CD4-positive, alpha-beta T cell treated with Interleukin-17A for 1 hour (primary cell): ENCODE data around the gene OPRM1.

Source experiments
- DNase-seq: peaks from one replicate; pipeline ENCODE4 v3.0.0-alpha.2; 2020

OPRM1 gene

GRCh38 chr6:154289818-154290508 is 250.9 kb downstream of the OPRM1 start:
- DNase-seq: no peak

DNA sequence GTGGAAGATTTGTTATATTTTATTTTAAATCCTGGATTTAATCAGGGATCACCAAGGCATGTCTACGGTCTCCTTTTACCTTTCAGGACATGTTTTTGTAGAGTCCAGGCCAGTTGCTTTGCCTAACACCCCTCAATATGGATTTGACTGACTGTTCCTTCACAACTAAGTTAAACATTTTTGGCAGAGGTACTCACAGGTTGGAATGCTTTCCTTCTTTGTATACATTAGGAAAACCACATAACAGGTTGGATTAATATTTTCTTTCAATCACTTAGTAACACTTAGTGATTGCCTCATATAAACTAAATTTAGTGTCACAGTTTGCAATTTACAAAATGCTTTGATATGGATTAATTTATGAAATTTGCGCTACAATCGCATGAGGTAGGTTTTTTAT is 253.0 kb downstream of the OPRM1 start:
- no peak for DNase-seq

- no peak for DNase-seq
Measured at GRCh38 chr6:154292855-154293519, 253.9 kb downstream of the OPRM1 start.

DNA sequence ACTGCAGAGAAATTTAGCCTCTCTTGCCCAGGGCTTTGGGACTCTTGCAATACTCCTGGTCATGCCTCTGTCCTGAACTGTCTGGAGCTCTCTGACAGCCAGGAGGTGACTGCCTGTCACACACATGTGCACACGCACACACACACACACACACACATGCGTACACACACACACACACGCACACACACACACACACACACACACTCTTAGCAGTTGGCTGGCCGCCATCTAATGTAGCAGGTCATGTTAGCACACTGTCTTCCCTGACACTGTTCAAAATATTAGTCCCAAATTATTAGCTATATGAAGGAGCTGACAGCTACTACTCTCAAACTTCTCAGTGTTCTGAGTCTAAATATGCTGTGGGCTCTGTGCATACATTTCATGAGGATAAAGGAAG is 256.7 kb downstream of the OPRM1 start:
- no peak for DNase-seq
